Thyroid gland (tissue), 4 donors: Measurements from ENCODE around the gene NISCH.

Experiments used
- CTCF ChIP-seq, 6 experiments: fragments of 200-600 bp in 3 of 6; fragments of 450-650 bp in 3 of 6; sonication (generic) in 3 of 6; IDR thresholded peaks; one replicate each; pipeline ENCODE4 v1.5.1; 2016 to 2019; ENCODE audit warnings: antibody characterized with exemption in 6 of 6, mild to moderate bottlenecking in 2 of 6, inconsistent platforms in 1 of 6, moderate library complexity in 1 of 6
- POLR2A ChIP-seq, 2 donors: fragments of 450-650 bp; IDR thresholded peaks; one replicate each; pipeline ENCODE4 v1.6.1; 2017; ENCODE audit warnings: antibody characterized with exemption in 2 of 2, mild to moderate bottlenecking in 2 of 2, moderate library complexity in 1 of 2

GRCh38 chr3:52420388-52420787 is 35.0 kb upstream of the NISCH start:
- no peak for TF ChIP-seq POLR2A (IDR thresholded peaks at IDR 0.05)
- TF ChIP-seq CTCF (IDR thresholded peaks at IDR 0.05): no peak
